Pancreas (tissue), 10 donors: Measurements from ENCODE around the gene BICD1. TPM values are rescaled to one million over a fixed set of nuclear protein-coding genes. Genes with fewer than 3 reads are reported as not detected.

Source experiments
- ATAC-seq, 4 donors: fragments of 200-7000 bp; cut with Tn5 transposase; one replicate each; pipeline versions ENCODE4 v1.8.0 to v1.9.1; 2020; ENCODE audit warnings: mild to moderate bottlenecking in 4 of 4, moderate library complexity in 4 of 4
- DNase-seq, 6 donors: peaks; one replicate each; pipeline ENCODE4 v3.0.0-alpha.2; 2020
- FAIRE-seq: peaks from 2 replicates; lab custom pipeline; 2012; peaks lifted over from hg19 to GRCh38; lab: Jason Lieb, UNC
- H3K27ac ChIP-seq, 4 donors: fragments of 200-600 bp; sonication (generic); 1 replicate in 3 of 4; 2 replicates in 1 of 4; pipeline versions ENCODE4 v1.5.0 to v1.8.0; 2020
- H3K27me3 ChIP-seq, 4 donors: fragments of 200-600 bp; one replicate each; pipeline ENCODE4 v1.8.0; 2021
- H3K36me3 ChIP-seq, 3 donors: fragments of 200-600 bp; sonication (generic) in 1 of 3; one replicate each; pipeline versions ENCODE4 v1.5.0 to v1.8.0; 2020 to 2021
- H3K4me1 ChIP-seq, 3 donors: fragments of 200-600 bp; one replicate each; pipeline ENCODE4 v1.8.0; 2021
- H3K4me3 ChIP-seq, 4 donors: fragments of 200-600 bp; sonication (generic) in 2 of 4; one replicate each; pipeline versions ENCODE4 v1.5.0 to v1.8.0; 2020 to 2021
- H3K9me3 ChIP-seq, 4 donors: fragments of 200-600 bp; one replicate each; pipeline ENCODE4 v1.8.0; 2021
- CTCF ChIP-seq, 4 donors: fragments of 200-600 bp; sonication (generic) in 3 of 4; IDR thresholded peaks; one replicate each; pipeline versions ENCODE4 v1.5.0 to v1.8.0; 2021; ENCODE audit warnings: antibody characterized with exemption in 4 of 4
- WGBS, 2 donors: extraction: QIAGEN DNeasy Blood & Tissue Kit; methylation state at CpG; one replicate each; pipeline ENCODE4 v1.1.7; 2013; 5-methylcytosine and 5-hydroxymethylcytosine counted together
- intact Hi-C, 3 donors: fragments of 100-400 bp; cut with DNase I; formaldehyde crosslinking; loops; one replicate each; pipeline versions ENCODE4 v1.11.1 to v1.14.2; 2022
- polyA plus RNA-seq, 2 donors: library from polyadenylated mRNA; stranded (reverse); fragments of 200-250 nt; gene quantifications; one replicate each; pipeline ENCODE4 v1.2.3, GENCODE V29; 2013
- total RNA-seq, 6 donors: library from RNA; stranded (reverse); fragmentation: NEBNext Ultra II Directional in 4 of 6; extraction: Animal tissue kit (Norgen Biotek cat#: 25700) in 4 of 6; gene quantifications; one replicate each; pipeline versions ENCODE4 v1.2.1 to v1.2.4, GENCODE V29; 2021 to 2023
- donor health status: healthy with polysubstance abuse.
- donor health status: DM: no; HTN: no; CAD: no; lungs with moderate emphysema.
- donor health status: DM: no; HTN: no; CAD: no.
- donor health status: control.
- donor health status: control.
- donor health status: Bipolar disorder and iron deficiency.
- donor health status: DM: yes; HTN: yes; CAD: no.
- donor health status: DM: no; HTN: no; CAD: no.
- donor health status: DM: no; HTN: no; CAD: no.
- donor health status: DM: yes; HTN: yes; CAD: no.

BICD1 gene
- total and polyA plus RNA-seq, 8 donors = 2.4 to 8.1 (median 3.4) TPM

- Histone ChIP-seq H3K4me3 (no peak overlapping the region), H3K4me1 (no peaks in the 10 kb centered on the region), H3K36me3 (no peaks in the 10 kb centered on the region), H3K27ac (no peak overlapping the region), H3K9me3 (no peaks in the 10 kb centered on the region), H3K27me3 (no peaks in the 10 kb centered on the region)
- intact Hi-C loops = no loop called here
- ATAC-seq (no peak), FAIRE-seq (no peak), DNase-seq (no peak)
- TF ChIP-seq CTCF (IDR thresholded peaks at IDR 0.05) = no peak
- 95 to 100% methylated on average over 1 of the region's 1 CpG for WGBS, 2 donors
These were observed 51.9 kb downstream of the BICD1 start for GRCh38 chr12:32158525-32158924.

GRCh38 chr12:32159381-32159780 lies 52.7 kb downstream of the BICD1 start:
- ATAC-seq (no peak), DNase-seq (no peak), FAIRE-seq (no peak)
- no peaks in the 10 kb centered on the region for H3K9me3 ChIP-seq
- 88 to 91% methylated on average over 6 of the region's 6 CpGs for WGBS, 2 donors
- no peak overlapping the region for H3K27ac ChIP-seq
- intact Hi-C loops = no loop called here
- no peaks in the 10 kb centered on the region for H3K36me3 ChIP-seq
- H3K4me3 ChIP-seq = no peak overlapping the region
- H3K27me3 ChIP-seq = no peaks in the 10 kb centered on the region
- no peak for TF ChIP-seq CTCF (IDR thresholded peaks at IDR 0.05)
- no peaks in the 10 kb centered on the region for H3K4me1 ChIP-seq

- no peaks in the 10 kb centered on the region for H3K36me3 ChIP-seq
- no peak overlapping the region for H3K27ac ChIP-seq
- no peak for TF ChIP-seq CTCF (IDR thresholded peaks at IDR 0.05)
- ATAC-seq (no peak), FAIRE-seq (no peak), DNase-seq (no peak)
- H3K4me3 ChIP-seq = no peak overlapping the region
- 89 to 95% methylated on average over 3 of the region's 3 CpGs for WGBS, 2 donors
- intact Hi-C loops = no loop called here
- H3K4me1 ChIP-seq = no peaks in the 10 kb centered on the region
- H3K9me3 ChIP-seq = no peaks in the 10 kb centered on the region
- no peaks in the 10 kb centered on the region for H3K27me3 ChIP-seq
These were observed 53.3 kb downstream of the BICD1 start for GRCh38 chr12:32159925-32160324.

GRCh38 chr12:32161058-32161457 lies 54.4 kb downstream of the BICD1 start:
- ATAC-seq = no peak
- H3K4me3 ChIP-seq = no peak overlapping the region
- WGBS, 2 donors = 81 to 84% methylated on average over 5 of the region's 5 CpGs
- no peaks in the 10 kb centered on the region for H3K4me1 ChIP-seq
- no peak for TF ChIP-seq CTCF (IDR thresholded peaks at IDR 0.05)
- intact Hi-C loops = no loop called here
- H3K27me3 ChIP-seq = no peaks in the 10 kb centered on the region
- H3K9me3 ChIP-seq = no peaks in the 10 kb centered on the region
- H3K27ac ChIP-seq = no peak overlapping the region
- FAIRE-seq = no peak
- DNase-seq = no peak
- no peaks in the 10 kb centered on the region for H3K36me3 ChIP-seq

- Histone ChIP-seq H3K36me3 (no peaks in the 10 kb centered on the region), H3K4me1 (no peaks in the 10 kb centered on the region), H3K9me3 (no peaks in the 10 kb centered on the region), H3K27me3 (no peaks in the 10 kb centered on the region), H3K4me3 (no peak overlapping the region), H3K27ac (no peak overlapping the region)
- no peak for ATAC-seq
- intact Hi-C loops = no loop called here
- no peak for TF ChIP-seq CTCF (IDR thresholded peaks at IDR 0.05)
- no peak for DNase-seq
- no peak for FAIRE-seq
- WGBS, 2 donors = 90 to 94% methylated on average over 2 of the region's 2 CpGs
These were observed 56.9 kb downstream of the BICD1 start for GRCh38 chr12:32163596-32163995.
